GM19397 (cell line): ENCODE measurements around the gene SHB.
"Not testable (repeated sequence)": the region's sequence is repeated elsewhere in the genome, so short reads cannot be mapped to it uniquely, and the experiment has no call there.

Experiments used
- ATAC-seq: cut with Tn5 transposase; IDR thresholded peaks from one replicate; pipeline ENCODE4 v1.9.1; 2021; ENCODE audit warnings: mild to moderate bottlenecking, moderate library complexity; ENCODE audit not compliant: unreplicated experiment

Gene SHB

DNA sequence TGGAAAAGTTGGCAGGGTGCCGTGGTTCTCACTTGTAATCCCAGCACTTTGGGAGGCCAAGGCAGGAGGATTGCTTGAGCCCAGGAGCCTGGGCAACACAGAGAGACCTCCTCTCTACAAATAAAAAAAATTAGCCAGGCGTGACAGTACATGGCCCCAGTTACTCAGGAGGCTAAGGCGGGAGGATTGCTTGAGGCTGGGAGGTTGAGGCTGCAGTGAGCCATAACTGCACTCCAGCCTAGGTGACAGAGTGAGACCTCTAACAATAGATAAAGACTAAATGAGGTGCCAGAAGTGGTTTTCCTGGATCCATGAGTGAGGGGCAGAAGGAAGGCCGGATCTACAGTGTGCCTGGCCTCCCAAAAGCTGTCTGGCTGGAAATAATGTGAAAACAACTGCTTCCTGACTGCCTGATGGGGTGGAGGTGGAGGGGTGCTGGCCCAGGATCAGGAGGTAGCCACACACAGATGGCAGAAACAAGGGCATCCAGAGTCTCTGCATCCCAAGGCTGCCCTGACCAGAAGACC is 4.1 kb downstream of the SHB start:
- no peak for ATAC-seq

DNA sequence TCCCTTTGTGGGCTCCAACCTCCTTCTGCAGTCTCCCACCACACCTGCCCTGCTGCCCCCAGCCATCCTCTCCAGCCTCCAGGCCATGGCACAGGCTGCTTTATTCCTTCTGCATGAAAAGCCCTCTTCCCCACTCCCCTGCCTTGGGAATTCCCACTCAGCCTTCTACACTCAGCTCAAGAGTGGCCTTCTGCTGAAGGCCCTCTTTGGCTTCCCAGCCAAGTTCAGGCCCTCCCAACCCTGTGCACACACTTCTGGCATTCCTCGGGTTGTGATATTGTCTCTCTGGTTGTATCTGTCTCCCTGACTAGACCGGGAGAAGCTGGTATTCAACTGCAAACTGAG is 5.7 kb downstream of the SHB start:
- ATAC-seq, result no peak

DNA sequence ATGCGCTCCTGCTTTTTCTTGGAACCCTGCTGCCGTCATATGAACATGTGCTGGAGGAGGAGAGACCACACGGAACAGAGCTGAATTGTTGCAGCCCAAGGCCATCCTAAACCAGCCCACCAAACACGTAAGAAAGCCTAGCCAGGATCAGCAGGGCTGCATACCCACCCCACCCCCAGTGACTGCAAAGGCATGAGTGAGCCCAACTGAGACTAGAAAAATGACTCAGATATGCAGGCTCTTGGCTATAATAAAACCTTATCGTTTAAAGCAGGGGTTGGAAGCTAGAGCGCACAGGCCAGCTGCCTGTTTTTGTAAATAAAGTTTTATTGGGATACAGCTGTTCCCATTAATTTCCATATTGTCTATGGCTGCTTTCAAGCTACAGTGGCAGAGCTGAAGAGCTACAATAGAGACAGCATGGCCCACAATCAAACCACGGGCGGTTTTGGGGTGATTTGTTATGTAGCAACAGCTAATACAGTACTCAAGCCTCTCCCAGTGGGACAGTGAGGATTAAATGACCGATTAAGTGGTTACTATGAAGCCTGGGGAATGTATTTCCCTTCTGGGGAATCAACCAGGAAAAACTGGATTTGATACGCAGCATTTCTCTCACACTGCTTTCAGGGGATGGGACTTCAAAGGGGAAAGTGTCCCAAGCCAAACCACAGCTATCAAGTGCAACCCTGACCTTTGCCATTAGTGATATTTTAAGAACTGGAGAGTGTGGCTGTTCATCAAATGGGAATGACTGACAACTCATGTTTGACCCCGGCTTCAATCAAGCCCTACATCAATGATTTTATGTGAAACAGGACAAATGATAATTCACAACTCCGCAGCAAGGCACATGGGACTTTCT is 6.3 kb downstream of the SHB start:
- no peak for ATAC-seq

DNA sequence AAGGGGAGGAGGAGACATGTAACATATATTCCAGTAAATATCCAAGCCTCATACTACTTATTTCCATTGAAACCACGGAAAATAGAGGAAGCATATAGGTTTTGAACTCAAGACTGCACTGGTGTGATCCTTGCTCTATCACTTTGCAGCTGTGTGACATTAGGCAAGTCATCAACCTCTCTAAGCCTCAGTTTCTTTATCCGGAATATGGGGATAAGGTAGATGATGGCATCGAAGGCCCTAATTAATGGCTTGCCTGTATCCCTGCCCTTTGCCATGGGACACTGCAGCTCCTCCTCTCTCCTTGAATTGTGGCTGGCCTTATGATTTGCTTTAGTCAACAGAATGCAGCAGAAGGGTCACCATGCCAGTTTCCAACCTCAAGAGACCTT is 6.9 kb downstream of the SHB start:
- ATAC-seq, result no peak

DNA sequence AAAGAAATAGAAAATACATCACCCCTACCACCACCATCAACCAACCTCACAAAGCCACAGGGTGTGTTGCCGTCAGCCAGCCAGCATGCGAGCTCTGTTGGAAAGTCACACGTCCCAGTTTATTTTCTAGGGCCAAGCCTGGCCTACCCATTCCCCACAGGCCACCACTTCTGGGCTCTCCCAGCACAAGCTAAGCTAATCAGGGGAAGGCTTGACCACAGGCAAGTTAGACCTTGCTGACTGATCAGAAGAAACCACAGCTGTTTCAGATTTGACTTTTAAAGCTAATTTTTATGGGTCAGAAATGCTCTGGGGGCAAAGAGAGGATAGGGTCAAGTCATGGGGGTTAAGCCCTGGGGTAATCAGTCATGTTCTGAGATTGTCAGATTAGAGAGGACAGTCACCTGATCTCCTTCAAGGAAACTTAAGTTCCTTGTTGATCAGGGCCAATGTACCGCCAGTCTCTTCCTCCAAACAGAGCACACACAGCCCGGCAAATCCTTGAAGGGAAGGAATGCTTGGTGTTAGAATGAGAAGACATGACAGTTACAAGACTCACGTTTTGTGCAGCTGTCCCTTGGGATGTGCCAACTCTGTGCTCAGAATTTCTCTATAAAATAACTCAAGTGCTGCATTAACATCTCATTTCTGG is 7.6 kb downstream of the SHB start:
- ATAC-seq, result peak; percentile 46

DNA sequence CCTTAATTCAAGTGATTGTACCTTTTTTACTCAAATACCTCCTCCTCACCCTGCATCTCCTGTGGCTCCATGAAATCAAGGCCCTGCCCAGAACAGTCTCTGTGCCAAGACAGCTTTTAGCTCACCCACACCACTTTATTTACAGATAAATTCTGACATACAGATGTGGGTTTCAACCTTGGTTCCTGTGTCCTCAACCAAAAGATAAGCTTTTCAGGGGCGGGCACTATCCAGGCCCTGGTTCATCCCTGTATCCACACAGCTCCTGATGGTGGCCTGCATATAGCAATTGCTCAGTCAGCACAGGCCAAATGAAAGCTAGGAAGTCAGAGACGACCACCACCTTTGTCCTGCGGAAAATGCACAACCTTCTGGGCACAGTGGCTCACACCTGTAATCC is 8.3 kb downstream of the SHB start:
- ATAC-seq, result no peak

DNA sequence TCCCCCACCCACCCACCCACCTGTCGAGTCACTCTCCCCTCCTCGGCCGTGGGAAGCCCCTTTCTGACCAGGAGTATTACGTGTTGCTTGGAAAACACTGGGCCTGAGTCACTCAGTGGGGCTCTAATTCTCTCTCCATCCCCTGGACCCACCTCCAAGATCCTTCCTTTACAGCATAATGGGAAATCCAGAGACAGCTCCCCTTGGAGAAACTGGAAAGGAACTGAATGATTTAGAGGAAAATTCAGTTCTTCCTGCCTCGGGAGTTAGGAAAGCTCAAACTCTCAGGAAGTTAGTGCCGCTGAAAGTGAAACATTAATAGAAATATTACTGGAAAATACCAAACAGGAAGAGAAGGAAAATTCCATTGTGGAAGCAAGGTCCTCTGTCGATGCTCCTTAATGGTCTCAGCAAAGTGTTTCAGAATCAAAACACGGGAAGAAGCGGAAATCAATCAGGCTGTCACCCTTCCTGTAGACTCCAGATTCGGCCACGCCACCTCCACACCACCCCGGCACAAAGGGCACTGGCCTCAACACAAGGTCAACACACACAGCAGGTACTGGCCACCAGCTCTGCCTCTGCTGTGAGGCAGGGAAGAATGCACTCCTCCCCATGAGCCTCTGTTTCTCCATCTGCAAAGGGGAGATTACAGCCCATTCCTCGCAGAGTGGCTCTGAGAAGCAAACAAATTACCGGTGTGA is 9.6 kb downstream of the SHB start:
- ATAC-seq, result no peak

DNA sequence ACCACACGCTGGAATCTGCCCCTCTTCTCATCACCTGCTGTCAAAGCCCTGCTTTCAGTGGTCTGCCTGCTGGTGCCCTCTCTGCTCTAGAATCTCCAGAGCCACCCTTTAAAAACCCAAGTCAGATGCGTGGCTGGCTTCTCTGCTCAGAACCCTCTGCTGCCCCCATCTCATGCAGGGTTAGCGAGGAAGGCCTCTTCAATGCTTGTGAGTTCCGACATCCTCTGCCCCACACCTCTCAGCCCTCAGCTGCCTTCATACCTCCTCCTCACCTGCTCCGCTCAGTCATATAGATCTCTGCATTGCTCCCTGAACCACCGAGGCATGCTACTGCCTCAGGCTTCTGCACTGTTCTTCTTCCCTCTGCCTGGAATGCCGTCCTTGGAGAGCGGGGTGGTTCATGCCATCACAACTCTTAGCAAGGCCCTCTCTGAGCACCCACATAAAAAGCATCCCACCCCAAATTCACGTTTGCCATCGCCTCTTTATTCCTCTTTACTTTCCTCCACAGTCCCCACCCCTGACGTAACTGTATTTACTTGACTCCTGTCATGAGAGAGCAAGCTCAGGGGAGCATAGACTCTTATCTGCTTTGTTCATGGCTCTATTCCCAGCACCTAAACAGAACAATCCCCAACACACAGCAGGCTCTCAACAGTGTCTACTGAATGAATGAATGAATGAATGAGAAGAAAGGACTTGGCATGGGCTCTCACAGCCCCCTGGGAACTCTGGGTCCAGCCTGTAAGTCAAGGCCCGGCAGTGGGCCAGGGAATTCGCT is 10.4 kb downstream of the SHB start:
- ATAC-seq, result no peak

DNA sequence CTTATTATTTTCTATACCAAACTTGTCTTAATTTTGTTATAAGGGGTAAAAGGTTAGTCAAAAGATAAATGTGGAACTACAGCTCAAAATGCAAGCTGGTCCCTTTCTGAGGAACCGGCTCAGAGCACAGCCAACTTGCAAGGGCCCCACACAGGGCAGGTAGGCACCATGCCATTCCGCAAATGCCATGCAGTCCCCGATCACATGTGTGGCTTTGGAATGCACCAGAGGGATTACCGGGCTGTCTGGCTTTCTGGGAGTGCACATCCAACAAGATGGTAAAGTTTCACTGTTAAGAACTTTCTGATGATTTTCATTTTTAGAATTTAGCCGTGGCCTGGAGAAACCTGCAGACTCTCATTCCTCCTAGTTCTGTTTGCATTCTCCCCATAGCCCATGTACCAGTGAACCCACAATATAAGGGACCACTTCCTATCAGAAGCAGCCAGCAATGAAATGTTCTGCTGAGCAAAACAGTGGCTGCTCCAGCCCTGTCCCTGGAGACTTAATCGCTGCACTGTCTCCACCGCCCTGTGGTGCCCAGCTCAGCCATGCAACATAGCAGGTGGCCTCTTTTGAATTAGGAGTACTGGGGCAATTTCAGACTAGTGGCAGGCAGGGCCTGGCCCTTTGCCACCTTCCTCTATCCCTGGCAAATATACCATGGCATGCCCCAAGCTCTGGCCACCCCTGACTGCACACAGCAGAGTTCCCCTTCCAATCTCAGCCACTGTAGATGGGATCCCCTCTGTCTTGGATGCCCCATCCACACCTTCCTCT is 11.4 kb downstream of the SHB start:
- no peak for ATAC-seq

DNA sequence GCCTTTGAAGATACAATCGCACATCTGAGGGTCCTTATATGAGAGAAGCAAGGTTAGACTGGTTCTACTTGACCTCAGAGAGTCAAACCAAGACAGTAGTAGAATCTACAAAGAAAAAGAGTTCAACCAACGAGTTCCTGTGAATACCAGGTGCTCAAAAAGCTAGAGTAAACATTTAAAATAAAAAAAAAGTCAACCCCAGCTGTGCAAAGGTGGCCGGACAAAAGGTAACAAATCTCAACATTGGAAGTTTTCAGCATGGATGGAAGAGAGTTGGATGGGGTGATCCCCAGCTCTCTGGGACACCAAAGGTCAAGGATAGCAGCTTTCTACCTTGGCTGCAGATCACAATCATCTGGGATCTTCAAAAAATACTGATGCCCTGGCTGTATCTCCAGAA is 14.4 kb downstream of the SHB start:
- no peak for ATAC-seq

DNA sequence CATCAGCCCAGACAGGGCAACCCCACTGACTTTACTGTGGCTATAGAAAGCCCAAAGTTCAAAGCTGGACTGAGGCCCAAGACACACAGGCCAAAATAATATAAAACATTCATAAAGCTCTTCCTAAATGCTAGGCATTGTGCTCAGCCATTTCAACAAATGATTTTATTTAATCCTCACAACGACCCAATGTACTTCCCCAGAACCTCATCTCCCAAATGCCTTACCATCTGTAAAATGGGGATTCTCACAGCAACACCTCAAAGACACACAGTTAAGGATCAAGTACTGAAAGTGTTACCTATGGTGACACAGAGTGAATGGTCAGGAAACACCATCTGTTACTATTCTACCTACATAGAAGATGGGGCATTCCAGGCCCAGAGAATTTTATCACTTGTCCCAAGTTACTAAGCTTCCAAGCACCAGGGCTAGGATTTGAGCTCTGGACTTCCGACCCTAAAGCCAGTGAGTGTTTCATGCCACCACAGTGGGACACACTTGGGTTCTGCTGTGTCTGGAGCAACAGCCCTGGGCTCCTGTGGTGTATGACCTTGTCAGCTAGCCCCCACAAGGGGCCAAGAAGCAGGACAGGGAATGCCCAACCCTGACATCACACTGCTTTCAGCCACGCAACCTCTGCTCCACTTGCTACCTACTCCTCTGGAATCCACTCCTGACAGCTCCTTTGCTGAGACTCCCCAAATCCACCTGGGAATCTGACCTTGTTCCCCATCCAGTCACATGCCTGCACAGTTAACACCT is 15.1 kb downstream of the SHB start:
- no peak for ATAC-seq

DNA sequence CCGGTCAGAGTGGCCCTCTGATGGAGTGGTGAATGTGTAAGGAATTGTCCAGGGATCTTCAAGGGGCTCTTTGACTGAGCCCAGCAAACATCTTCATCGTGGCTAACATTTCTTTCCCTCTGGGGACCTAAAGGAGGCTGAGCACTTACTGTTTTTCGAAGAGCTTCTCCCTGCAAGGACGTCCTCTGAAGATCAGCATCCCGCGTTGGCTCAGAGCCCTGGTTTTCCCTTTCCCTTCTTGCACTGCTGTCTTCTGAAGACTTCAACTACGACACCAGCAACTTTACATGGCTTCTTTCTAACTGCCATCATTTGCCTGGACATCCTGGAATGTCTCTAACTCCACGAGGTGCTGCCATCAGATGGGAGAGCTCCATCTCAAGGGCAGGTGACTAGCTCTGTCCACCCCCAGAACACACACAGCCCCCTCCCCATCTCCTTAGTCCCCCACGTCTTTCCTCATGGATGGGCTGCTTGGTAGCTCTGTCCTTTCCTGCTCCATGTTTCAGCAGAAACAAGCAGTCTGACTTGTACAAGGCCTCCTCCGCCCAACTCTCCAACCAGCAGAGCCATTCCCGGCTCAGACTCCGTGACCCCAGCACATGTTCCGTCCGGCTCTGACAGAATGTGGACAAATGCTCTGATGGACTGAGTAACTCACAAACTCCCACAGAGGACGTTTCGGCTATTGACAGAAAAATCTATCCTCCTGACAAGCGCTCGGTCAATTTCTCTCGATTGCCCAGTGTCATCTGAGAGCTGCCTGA is 17.1 kb downstream of the SHB start:
- no peak for ATAC-seq

DNA sequence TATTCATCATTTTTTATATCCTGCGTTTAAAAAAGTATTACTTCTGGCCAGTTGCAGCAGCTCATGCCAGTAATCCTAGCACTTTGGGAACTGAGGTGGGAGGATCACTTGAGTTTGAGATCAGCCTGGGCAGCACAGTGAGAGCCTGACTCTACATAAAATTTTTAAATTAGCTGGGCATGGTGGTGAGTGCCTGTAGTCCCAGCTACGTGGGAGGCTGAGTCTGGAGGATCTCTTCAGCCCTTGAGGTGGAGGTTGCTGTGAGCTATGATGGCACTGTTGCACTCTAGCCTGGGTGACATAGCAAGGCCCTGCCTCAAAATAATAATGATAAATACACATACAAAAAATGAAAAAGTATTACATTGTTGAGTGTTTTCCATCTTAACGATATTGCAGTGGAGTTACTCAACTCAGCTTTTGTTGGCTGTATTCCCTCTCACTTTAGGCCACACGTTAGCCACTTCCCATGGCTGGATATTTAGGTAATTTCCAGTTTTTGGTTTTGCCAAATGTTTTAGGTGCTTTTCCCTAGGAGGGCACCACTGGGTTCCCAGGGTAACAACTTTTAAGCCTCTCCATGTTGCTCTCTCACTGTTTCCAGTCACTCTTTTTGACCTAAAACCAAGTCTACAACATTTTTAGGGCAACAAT is 20.6 kb downstream of the SHB start:
- no peak for ATAC-seq

DNA sequence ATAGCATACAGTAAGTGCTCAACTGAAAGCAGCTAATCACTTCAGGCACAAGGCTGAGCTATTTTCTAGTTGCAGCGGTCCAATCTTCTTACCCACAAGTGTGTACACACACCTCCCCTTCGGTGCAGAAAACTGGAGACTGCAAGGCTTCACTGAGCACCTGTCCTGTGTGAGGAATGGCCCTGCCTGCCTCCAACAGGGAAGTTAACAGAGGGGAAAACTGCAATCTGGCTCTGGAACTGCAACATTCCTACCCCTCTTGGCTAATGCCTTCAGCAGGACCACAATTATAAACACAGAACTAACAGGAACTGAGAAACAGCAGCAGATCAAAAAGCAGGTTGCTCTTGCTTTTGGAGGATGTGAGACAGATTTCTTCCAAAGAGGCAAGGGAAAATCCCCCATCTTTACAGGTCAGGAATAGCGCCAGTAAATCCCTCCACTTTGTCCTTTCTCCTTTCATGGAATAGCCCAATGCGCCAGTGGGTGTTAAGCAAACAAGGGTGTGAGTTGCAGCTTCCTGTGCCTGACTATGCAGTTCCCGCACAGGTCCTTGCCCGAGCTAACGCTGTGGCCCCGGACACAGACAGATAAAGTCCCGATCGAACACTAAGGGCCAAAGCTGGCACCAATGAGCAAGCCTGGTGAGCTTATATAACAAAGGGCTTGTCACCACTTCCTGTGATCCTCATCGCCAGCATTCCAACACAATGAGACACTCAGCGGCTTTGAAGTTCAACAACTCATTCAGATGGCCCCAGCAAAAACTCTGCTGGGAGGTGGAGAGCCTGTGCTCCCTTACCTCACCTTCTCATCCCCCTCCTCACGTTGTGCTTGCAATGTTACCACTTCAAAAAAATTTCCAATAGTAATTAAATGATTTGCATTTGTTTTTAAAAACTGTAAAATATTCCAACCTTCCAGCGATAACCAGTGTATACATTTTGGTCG is 21.5 kb downstream of the SHB start:
- ATAC-seq, result no peak

DNA sequence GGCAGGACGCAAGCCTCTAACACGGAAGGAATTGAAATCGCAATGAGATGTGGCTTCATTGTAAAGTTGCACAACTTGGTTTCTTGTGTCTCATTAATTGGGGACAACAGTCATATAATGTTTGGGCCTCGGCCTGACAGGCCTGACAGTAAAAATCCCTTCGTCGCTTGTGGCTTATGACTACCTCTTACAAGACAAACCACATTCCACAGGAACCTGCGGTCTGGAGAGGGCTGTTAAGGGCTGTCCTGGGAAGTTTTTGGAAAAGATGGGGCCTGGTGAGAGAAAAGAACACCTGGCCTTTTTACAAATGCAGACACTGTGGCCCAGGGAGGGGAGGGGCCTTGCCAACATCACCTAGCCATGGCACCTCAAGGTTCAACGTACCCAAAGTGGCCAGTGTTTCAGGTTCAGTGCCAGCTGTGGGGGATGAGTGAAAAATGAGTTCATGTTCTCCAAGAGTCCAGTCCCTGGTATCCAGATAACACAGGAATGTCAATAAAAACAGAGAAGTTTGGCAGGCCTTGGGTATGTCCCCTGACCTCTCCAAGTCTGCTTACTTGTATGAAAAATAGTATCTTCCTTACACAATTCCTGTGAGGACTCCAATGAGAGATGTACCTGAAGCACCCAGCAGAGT is 22.2 kb downstream of the SHB start:
- no peak for ATAC-seq

DNA sequence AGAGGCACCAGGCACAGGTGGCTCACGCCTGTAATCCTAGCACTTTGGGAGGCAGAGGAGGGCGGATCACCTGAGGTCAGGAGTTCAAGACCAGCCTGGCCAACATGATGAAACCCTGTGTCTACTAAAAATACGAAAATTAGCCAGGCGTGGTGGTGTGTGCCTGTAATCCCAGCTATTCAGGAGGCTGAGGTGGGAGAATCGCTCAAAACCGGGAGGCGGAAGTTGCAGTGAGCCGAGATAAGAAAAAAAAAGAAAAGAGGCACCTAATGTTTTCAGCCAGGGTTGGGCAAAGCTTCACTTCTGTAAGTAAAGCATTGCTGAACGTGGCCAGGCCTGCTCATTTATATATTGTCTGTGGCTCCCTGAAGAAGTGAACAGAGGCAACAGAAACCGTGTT is 23.1 kb downstream of the SHB start:
- not testable (repeated sequence) for ATAC-seq

DNA sequence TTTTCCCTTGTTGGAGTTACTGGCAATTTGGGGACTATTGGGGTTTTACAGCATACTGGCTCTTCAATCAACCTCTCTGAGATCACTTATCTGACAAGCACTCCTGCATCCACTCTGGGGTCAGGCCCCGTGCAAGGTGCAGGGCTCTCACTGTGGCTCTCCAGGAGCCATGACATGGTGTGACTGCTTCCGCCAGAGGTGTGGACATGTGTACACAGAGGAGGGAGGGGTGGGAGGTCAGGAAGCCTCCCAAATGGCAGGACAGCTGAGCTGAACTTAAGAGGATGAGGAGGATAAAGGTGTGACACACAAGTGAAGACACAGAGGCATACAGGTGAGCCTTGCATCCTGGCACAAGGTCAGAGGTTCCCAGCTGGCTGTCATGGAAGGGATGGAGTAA is 24.3 kb downstream of the SHB start:
- ATAC-seq, result no peak
